GM19239 (cell line): Measurements from ENCODE around the gene ADPGK.
A peak's percentile ranks its signal among the peaks of the same experiment; 100 is the strongest.
"Not testable (repeated sequence)": the region's sequence is repeated elsewhere in the genome, so short reads cannot be mapped to it uniquely, and the experiment has no call there.

Experiments
- DNase-seq: peaks from one replicate; pipeline ENCODE4 v3.0.0; 2011; ENCODE audit warnings: low spot score; ENCODE audit not compliant: insufficient read length
- FAIRE-seq: peaks from 2 replicates; lab custom pipeline; 2011; peaks lifted over from hg19 to GRCh38; lab: Jason Lieb, UNC

The ADPGK gene

GRCh38 chr15:72758182-72758581 is 25.4 kb downstream of the ADPGK start:
- FAIRE-seq (no peak), DNase-seq (no peak)

- no peak for DNase-seq
- FAIRE-seq = no peak
Measured at GRCh38 chr15:72754096-72754495, 29.5 kb downstream of the ADPGK start.

GRCh38 chr15:72751751-72752455 is 31.7 kb downstream of the ADPGK start:
- FAIRE-seq (no peak), DNase-seq (no peak)

GRCh38 chr15:72749700-72750099 is 33.9 kb downstream of the ADPGK start:
- DNase-seq = no peak
- no peak for FAIRE-seq

- DNase-seq (peak; percentile 29), FAIRE-seq (peak; percentile 66)
Measured at GRCh38 chr15:72740219-72740618, 43.3 kb downstream of the ADPGK start.

- FAIRE-seq (no peak), DNase-seq (no peak)
Measured at GRCh38 chr15:72737723-72738122, 45.8 kb downstream of the ADPGK start.

- FAIRE-seq = no peak
- no peak for DNase-seq
Measured at GRCh38 chr15:72737061-72737460, 46.5 kb downstream of the ADPGK start.

GRCh38 chr15:72735111-72735510 is 48.4 kb downstream of the ADPGK start:
- DNase-seq (no peak), FAIRE-seq (no peak)

GRCh38 chr15:72733941-72734738 is 49.4 kb downstream of the ADPGK start:
- DNase-seq = no peak
- no peak for FAIRE-seq

- DNase-seq (no peak), FAIRE-seq (no peak)
Measured at GRCh38 chr15:72732516-72732915, 51.0 kb downstream of the ADPGK start.

GRCh38 chr15:72732086-72732485 is 51.5 kb downstream of the ADPGK start:
- FAIRE-seq (no peak), DNase-seq (no peak)

- FAIRE-seq (no peak), DNase-seq (no peak)
Measured at GRCh38 chr15:72728821-72729220, 54.7 kb downstream of the ADPGK start.

GRCh38 chr15:72728249-72728648 is 55.3 kb downstream of the ADPGK start:
- not testable (repeated sequence) for FAIRE-seq

GRCh38 chr15:72727154-72727553 is 56.4 kb downstream of the ADPGK start:
- FAIRE-seq (peak; percentile 37), DNase-seq (no peak)

More at GRCh38 chr15:72728249-72728648, 55.3 kb downstream of the ADPGK start:
- DNase-seq = not testable (repeated sequence)

- DNase-seq, FAIRE-seq: not testable (repeated sequence)
Measured at GRCh38 chr15:72725851-72726250, 57.7 kb downstream of the ADPGK start.

GRCh38 chr15:72725446-72725845 is 58.1 kb downstream of the ADPGK start:
- no peak for FAIRE-seq
- no peak for DNase-seq

- FAIRE-seq (no peak), DNase-seq (no peak)
Measured at GRCh38 chr15:72724028-72724427, 59.5 kb downstream of the ADPGK start.

- FAIRE-seq (peak; percentile 92), DNase-seq (peak; percentile 29)
Measured at GRCh38 chr15:72722071-72722696, 61.4 kb downstream of the ADPGK start.

GRCh38 chr15:72708551-72709303 is 74.8 kb downstream of the ADPGK start:
- not testable (repeated sequence) for FAIRE-seq, DNase-seq

GRCh38 chr15:72706266-72706665 is 77.3 kb downstream of the ADPGK start:
- FAIRE-seq = no peak
- DNase-seq = no peak
